GM19328 (cell line): ENCODE data around the gene AOPEP.
"Not testable (repeated sequence)": the region's sequence is repeated elsewhere in the genome, so short reads cannot be mapped to it uniquely, and the experiment has no call there.

ENCODE experiments used
- ATAC-seq: cut with Tn5 transposase; IDR thresholded peaks from one replicate; pipeline ENCODE4 v1.9.1; 2021; ENCODE audit warnings: mild to moderate bottlenecking, moderate library complexity; ENCODE audit not compliant: unreplicated experiment

The AOPEP gene

DNA sequence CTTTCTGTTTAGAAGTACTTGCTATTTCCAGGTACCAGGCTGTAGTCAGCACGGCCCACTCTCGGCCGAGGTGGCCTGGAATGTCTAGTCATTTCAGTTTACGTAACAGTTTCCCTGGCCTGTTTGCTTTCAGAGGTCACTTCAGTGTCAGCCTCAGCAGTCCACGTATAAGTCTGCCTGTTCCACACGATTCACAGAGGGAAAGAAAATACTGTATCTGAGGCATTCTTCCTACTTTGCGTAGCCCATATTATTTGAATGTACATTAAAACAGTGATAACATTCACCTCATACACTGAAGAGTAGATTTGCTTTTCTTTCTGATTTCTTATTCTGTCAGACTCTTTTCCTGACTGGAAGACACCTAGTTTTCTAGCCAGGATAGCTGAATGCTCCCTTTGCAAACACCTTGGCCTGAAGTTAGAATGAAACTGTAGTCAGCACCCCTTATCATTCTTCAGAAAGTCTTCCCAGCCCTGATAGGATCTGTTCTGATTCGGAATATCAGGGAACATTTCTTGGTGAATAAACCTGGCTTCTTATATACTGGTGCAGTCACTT lies 140.9 kb downstream of the AOPEP start:
- no peak for ATAC-seq

DNA sequence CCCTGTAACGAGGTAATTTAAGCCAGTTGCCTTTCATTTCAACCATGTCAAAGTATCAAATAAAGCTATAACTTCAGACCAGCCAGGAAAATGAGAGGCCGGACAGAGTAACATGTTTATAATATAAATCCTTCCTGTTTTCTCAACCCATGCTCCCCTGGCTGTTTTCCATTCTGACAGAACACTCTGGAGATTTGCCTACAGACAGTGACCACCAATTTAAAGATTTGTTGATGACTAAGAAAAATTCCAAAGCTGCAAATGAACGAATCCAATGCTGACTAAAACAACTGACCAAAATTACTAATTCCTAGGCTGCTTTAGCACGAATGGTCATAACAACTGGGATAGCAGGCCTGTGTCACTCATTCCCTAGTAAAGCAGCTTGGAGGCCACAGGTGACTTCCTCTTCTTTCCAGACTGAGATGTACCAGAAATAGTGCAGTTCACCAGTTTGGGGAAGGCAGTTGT lies 141.4 kb downstream of the AOPEP start:
- ATAC-seq, result no peak

DNA sequence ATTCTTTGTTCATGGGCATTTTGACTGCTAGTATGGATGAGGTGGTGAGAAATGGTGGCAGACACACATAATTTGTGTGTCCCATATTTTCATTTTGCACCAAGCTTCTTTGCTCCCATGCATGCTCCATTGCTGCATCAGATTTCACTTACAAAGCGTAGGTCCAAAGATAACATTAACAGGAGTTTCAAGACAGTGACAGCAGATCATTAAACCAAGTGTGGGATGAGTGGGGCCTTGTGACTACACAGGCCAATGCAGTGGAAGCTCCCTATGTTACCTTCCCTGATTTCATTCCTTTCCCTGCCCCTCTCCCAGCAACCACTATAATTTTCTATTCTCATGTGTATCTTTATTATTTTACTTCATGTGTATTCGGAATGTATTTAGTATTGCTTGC lies 142.0 kb downstream of the AOPEP start:
- ATAC-seq, result no peak

GRCh38 chr9:94869415-94869843 lies 142.9 kb downstream of the AOPEP start:
- no peak for ATAC-seq

- ATAC-seq, result no peak
Measured at GRCh38 chr9:94870465-94870792, 143.9 kb downstream of the AOPEP start.

DNA sequence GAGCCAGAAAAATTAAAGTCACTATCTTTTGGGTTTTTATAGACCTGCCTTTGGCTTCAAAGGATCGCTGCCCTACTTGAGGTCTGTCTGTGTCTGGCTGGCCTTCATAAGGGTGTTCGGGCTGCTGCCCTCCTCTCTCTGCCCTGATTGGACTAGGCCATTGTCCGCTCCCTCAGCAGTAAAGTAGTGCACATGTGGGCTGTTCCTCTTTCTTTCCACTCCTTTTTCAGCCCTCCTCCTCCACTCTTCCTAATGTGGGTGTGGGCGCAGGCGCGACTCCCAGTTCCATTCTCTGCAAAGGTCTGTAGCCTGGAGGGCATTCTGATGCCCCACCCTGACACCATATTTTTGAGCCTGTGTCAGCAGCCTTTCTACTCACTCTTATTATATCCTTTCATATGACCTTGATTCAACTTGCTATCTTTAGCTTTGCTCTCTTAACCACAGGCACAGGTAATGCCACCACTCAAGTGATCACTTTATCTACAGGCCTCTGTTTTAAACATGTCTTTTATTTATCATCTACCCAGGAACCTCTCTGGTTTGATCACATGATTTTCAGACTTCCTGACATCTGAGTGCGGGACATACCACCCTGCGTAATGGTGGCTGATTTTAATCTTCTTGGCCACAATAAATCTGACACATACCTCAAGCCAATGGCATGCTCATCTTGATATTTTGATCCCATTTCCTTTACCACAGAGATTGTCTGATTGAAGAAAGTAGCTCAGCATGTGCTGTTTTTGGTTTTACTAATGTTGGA lies 144.5 kb downstream of the AOPEP start:
- no peak for ATAC-seq

DNA sequence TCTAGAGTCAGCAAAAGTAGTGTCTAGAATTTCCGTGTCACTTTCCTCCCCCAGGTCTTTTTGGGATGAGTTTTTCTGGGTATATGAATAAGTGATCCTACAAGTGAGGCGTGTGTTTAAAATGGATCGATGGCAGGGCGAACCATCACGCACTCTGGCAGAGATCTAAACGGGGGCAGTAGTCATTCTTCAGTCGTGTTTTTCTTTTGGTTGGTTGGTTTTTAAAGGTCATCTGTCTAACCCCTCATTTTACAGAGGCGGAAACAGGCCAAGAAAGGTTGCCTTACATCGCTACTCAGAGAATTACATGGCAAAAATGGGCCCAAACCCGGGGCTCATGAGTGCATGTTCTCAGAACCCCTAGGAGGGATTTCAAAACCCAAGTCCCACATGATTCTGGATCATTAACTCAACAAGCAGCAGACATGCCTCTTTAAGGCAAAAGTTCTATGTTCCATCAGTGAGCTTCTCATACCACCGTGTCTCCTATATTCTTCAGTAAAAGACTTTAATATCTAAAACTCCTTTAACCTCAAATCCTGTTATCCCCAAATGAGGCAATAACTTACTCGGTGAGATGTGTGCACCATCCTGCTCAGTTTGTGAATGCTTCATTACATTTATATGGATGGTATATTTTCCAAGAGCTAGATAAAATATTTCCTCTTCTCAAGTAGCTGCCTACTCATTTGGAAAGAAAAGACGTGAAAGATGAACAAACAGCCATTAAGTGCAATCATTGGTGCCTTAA lies 145.8 kb downstream of the AOPEP start:
- no peak for ATAC-seq

DNA sequence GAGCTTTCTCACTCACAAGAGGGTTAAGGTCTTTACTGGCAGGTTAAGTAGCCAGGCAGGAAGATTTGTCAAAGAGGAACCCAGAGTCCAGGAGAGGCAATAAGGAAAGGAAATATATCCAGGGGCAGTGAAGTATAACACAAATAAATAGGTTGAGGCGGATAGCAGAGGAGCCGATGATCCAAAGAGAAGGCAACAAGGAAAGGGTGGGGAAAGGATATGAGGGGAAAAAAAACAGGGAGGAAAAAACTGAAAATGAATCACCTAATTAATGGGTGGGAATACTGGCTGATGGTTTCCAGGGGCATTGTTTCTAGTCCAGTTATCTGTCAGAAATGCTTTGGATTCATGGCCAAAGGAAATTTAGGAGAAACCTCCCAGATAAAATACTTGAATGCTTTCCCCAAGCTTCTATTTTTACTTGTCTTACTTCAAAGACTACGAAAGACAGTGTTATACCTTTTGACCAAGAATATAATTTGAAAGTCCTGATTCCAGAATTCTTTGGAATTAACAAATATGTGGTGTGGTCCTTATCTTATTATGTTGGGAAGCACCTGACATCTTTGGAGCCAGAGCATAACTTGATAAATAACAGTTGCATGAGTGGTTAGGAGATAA lies 146.5 kb downstream of the AOPEP start:
- no peak for ATAC-seq

GRCh38 chr9:94874316-94874715 lies 147.8 kb downstream of the AOPEP start:
- ATAC-seq, result no peak

DNA sequence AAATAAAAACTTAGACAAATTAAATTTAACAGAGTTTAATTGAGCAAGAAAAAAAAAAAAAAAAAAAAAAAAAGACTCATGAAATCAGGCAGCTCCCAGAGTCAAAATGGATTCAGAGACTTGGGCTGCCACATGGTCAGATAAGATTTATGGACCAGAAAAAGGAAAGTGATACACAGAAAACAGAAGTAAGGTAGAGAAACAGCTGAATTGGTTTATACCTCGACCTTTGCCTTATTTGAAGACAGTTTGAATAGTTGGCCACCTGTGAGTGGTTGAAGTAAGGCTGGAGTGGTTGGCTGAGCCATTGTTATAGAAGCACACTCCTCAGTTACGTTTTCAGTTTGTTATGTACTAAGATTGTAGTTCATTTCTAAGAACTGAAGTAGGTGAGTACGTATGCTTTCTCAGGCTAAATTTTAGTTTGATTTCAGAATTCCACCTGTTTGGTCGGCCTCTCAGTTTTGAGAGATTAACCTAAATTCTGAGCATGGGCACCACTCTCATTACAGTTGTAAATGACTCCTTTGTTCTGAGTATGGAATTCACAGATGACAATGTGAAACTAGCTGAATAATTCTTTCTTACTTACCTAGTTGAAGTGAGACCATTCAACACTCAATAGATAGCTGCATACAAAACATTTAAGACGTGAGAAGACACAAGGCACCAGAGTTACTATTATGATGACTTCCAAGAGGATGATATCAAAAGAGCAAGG lies 149.0 kb downstream of the AOPEP start:
- no peak for ATAC-seq

- not testable (repeated sequence) for ATAC-seq
Measured at GRCh38 chr9:94878804-94879203, 152.3 kb downstream of the AOPEP start.

DNA sequence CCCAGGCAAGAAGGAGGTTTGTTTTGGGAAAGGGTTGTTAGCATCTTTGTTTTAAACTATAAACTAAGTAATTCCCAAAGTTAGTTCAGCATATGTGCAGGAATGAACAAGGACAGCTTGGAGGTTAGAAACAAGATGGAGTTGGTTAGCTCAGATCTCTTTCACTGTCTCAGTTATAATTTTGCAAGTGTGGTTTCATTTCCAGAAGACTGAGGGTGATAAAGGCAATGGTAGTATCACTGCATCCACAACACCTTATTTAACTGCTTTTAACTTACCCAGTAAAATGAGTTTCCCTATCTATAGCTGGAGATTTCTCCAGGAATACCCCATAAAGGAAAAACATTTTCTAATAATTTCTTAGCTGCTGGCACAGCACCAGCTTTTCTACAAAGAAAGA lies 152.7 kb downstream of the AOPEP start:
- ATAC-seq, result no peak

DNA sequence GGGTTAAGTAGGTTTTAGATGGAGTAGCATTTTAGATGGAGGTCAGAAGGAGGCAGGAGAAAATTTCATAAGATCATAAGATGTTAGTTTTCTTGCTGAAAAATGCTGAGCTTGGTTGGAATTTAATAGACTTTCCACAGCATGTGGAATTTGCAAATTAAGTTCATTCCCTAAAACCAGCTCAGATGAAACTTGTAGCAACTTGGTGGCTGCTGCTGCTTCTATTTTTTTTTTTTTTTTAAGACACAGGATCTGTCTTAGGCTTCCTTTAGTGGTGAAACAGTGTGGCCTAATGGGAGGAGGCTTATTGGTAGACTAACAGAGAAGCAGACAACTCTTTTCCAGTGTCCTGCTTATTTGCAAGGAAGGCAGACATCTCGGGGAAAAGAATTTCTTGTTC lies 154.5 kb downstream of the AOPEP start:
- ATAC-seq, result no peak

GRCh38 chr9:94881454-94881853 lies 155.0 kb downstream of the AOPEP start:
- ATAC-seq, result no peak

- no peak for ATAC-seq
Measured at GRCh38 chr9:94881940-94882339, 155.4 kb downstream of the AOPEP start.

GRCh38 chr9:94882966-94883641 lies 156.6 kb downstream of the AOPEP start:
- no peak for ATAC-seq

- ATAC-seq, result no peak
Measured at GRCh38 chr9:94885854-94886447, 159.5 kb downstream of the AOPEP start.

GRCh38 chr9:94887721-94888120 lies 161.2 kb downstream of the AOPEP start:
- ATAC-seq, result no peak

DNA sequence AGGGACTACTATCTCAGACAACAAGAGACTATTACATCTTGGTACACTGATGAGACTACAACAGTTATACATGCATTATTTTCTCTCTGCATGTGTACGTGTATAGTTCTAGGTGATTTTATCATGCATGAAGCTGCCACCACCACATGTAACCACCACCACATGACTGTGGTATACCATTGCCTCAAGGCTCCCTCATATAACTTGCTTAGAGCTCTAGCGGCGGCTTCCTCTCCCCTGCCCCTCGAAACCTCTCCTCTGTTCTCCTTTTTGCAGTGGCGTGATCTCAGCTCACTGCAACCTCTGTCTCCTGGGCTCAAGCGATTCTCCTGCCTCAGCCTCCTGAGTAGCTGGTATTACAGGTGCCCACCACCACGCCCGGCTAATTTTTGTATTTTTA lies 162.3 kb downstream of the AOPEP start:
- ATAC-seq, result no peak

DNA sequence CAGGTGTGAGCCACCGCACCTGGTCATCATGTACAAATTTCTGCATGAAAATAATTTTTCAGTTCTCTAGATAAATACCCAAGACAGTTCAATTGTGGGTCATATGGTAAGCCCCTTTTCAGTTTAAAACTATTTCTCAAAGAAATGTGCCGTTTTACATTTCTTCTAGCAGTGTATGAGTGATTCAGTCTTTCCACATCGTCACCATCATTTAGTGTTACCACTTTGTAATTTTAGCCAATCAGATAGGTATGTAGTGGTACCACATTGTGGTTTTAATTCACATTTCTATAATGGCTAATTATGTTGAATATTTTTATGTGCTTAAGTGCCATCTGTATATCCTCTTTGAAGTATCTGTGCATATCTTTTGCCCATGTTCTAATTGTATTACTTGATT lies 163.1 kb downstream of the AOPEP start:
- ATAC-seq, result no peak
